Liver (tissue), 9 donors: Measurements from ENCODE around the gene FGD5. TPM values are rescaled to one million over a fixed set of nuclear protein-coding genes. Genes with fewer than 3 reads are reported as not detected.

Source experiments
- DNase-seq: peaks from one replicate; pipeline ENCODE4 v3.0.0-alpha.2; 2017; ENCODE audit warnings: low spot score
- H3K27ac ChIP-seq, 2 donors: one replicate each; pipeline ENCODE4 v1.7.0; 2013; ENCODE audit warnings: inconsistent platforms in 2 of 2, low read length in 2 of 2, control low read depth in 1 of 2, low read depth in 1 of 2, mild to moderate bottlenecking in 1 of 2
- H3K27me3 ChIP-seq, 4 donors: one replicate each; pipeline versions ENCODE4 v1.6.1 to v1.7.0; 2013; ENCODE audit warnings: low read length in 3 of 4, inconsistent platforms in 1 of 4, mild to moderate bottlenecking in 1 of 4, moderate library complexity in 1 of 4; ENCODE audit not compliant: control insufficient read depth in 4 of 4, insufficient read depth in 4 of 4
- H3K36me3 ChIP-seq, 4 donors: one replicate each; pipeline versions ENCODE4 v1.6.1 to v1.7.0; 2013; ENCODE audit warnings: low read length in 3 of 4, mild to moderate bottlenecking in 3 of 4, low read depth in 1 of 4, moderate library complexity in 1 of 4; ENCODE audit not compliant: control insufficient read depth in 4 of 4, insufficient read depth in 3 of 4
- H3K4me1 ChIP-seq, 4 donors: one replicate each; pipeline versions ENCODE4 v1.6.1 to v1.7.0; 2013; ENCODE audit warnings: low read length in 3 of 4, mild to moderate bottlenecking in 3 of 4, moderate library complexity in 1 of 4; ENCODE audit not compliant: control insufficient read depth in 4 of 4, insufficient read depth in 4 of 4
- H3K4me3 ChIP-seq, 3 donors: one replicate each; pipeline versions ENCODE4 v1.6.1 to v1.7.0; 2013; ENCODE audit warnings: low read length in 3 of 3, control low read depth in 1 of 3, low read depth in 1 of 3, mild to moderate bottlenecking in 1 of 3
- H3K9ac ChIP-seq, 2 donors: one replicate each; pipeline ENCODE4 v1.7.0; 2013; ENCODE audit warnings: low read length in 2 of 2, mild to moderate bottlenecking in 2 of 2, moderate library complexity in 2 of 2, control low read depth in 1 of 2, low read depth in 1 of 2
- H3K9me3 ChIP-seq, 4 donors: one replicate each; pipeline versions ENCODE4 v1.6.1 to v1.7.0; 2013; ENCODE audit warnings: low read length in 3 of 4; ENCODE audit not compliant: control insufficient read depth in 4 of 4
- EGR1 ChIP-seq, 2 donors: IDR thresholded peaks; 2 replicates each; pipeline ENCODE4 v1.6.1; 2016 to 2018; ENCODE audit warnings: antibody characterized with exemption in 2 of 2, low read depth in 2 of 2
- FOXA1 ChIP-seq: IDR thresholded peaks from 2 replicates; pipeline ENCODE4 v1.6.1; 2016; ENCODE audit warnings: antibody characterized with exemption
- FOXA2 ChIP-seq: IDR thresholded peaks from 2 replicates; pipeline ENCODE4 v1.6.1; 2016; ENCODE audit warnings: antibody characterized with exemption
- GABPA ChIP-seq, 2 donors: IDR thresholded peaks in 1 of 2; conservative IDR thresholded peaks in 1 of 2; 2 replicates each; pipeline ENCODE4 v1.6.1; 2016; ENCODE audit warnings: antibody characterized with exemption in 2 of 2, mild to moderate bottlenecking in 1 of 2, moderate library complexity in 1 of 2
- HNF4A ChIP-seq, 2 donors: conservative IDR thresholded peaks; 2 replicates each; pipeline ENCODE4 v1.6.1; 2016; ENCODE audit warnings: antibody characterized with exemption in 2 of 2, mild to moderate bottlenecking in 2 of 2
- HNF4G ChIP-seq: IDR thresholded peaks from 2 replicates; pipeline ENCODE4 v1.6.1; 2016; ENCODE audit warnings: antibody characterized with exemption
- JUND ChIP-seq, 2 donors: IDR thresholded peaks; 2 replicates each; pipeline ENCODE4 v1.6.1; 2016; ENCODE audit warnings: antibody characterized with exemption in 2 of 2
- NR2F2 ChIP-seq: IDR thresholded peaks from 2 replicates; pipeline ENCODE4 v1.6.1; 2016; ENCODE audit warnings: antibody characterized with exemption
- RAD21 ChIP-seq, 2 donors: IDR thresholded peaks; 2 replicates each; pipeline ENCODE4 v1.6.1; 2016; ENCODE audit warnings: antibody characterized with exemption in 2 of 2, mild to moderate bottlenecking in 2 of 2
- RXRA ChIP-seq, 2 donors: IDR thresholded peaks; 2 replicates each; pipeline ENCODE4 v1.6.1; 2017 to 2018; ENCODE audit warnings: antibody characterized with exemption in 2 of 2, mild to moderate bottlenecking in 1 of 2
- SP1 ChIP-seq: IDR thresholded peaks from 2 replicates; pipeline ENCODE4 v1.6.1; 2018; ENCODE audit warnings: antibody characterized with exemption, mild to moderate bottlenecking
- TAF1 ChIP-seq: conservative IDR thresholded peaks from 2 replicates; pipeline ENCODE4 v1.6.1; 2016; ENCODE audit warnings: antibody characterized with exemption, mild to moderate bottlenecking
- YY1 ChIP-seq: IDR thresholded peaks from 2 replicates; pipeline ENCODE4 v1.6.1; 2016; ENCODE audit warnings: antibody characterized with exemption, mild to moderate bottlenecking
- WGBS: extraction: QIAGEN DNeasy Blood & Tissue Kit; methylation state at CpG from one replicate; pipeline ENCODE4 v1.1.7; 2013; 5-methylcytosine and 5-hydroxymethylcytosine counted together
- polyA plus RNA-seq, 2 donors: library from polyadenylated mRNA; stranded (reverse) in 1 of 2; unstranded in 1 of 2; fragments of 200-250 nt in 1 of 2; fragments of >200 nt in 1 of 2; fragmentation: Nextera tagmentation in 1 of 2; extraction: Ambion mirVana in 1 of 2; gene quantifications; one replicate each; pipeline versions ENCODE4 v1.2.1 to v1.2.3, GENCODE V29; 2013 to 2015
- total RNA-seq, 2 donors: library from RNA; depleted of rRNA; stranded (reverse); fragments of >200 nt; gene quantifications; one replicate each; pipeline ENCODE4 v1.2.3, GENCODE V29; 2014
- TF ChIP-seq, protein P1 (sequence below): IDR thresholded peaks from 2 replicates; pipeline ENCODE4 v1.6.1; 2016; ENCODE audit warnings: antibody characterized with exemption
- TF ChIP-seq, protein P2 (sequence below): fragments of 150-350 bp; IDR thresholded peaks from 2 replicates; pipeline ENCODE4 v1.5.1; 2017; ENCODE audit warnings: improper control_type of control experiment, low read depth, low read length; ENCODE audit not compliant: missing input control
- TF ChIP-seq, protein P3 (sequence below): IDR thresholded peaks from 2 replicates; pipeline ENCODE4 v1.6.1; 2016; ENCODE audit warnings: antibody characterized with exemption
- TF ChIP-seq, protein P4 (sequence below): IDR thresholded peaks from 2 replicates; pipeline ENCODE4 v1.6.1; 2016; ENCODE audit warnings: antibody characterized with exemption
- TF ChIP-seq, protein P5 (sequence below): IDR thresholded peaks from 2 replicates; pipeline ENCODE4 v1.6.1; 2016; ENCODE audit warnings: antibody characterized with exemption, mild to moderate bottlenecking
- donor health status: healthy.
- donor health status: healthy.
- donor health status: healthy.
- donor health status: healthy.
- donor health status: healthy.

FGD5 gene
- total and polyA plus RNA-seq, 4 donors: 2.0 to 6.3 (median 3.1) TPM

DNA sequence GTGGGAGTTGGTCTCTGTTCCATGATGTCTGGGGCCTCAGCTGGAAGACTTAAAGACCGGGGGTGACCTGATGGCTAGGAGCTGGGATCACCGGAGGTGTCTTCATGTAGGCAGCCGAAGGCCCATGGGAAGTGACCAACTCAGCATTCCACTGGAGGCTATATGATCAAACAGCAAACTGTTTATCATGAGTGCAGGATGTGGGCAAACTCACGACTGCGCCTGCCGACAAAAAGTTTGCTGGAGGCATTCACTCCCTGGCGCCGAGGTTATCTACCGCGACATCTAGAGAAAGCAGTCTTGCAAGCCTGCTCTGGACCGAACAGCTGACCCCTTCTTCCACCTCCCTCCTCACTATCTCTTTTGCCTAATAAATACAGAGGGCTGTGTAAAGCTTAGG lies 65.9 kb downstream of the FGD5 start:
- no peak overlapping the region for H3K27ac ChIP-seq

DNA sequence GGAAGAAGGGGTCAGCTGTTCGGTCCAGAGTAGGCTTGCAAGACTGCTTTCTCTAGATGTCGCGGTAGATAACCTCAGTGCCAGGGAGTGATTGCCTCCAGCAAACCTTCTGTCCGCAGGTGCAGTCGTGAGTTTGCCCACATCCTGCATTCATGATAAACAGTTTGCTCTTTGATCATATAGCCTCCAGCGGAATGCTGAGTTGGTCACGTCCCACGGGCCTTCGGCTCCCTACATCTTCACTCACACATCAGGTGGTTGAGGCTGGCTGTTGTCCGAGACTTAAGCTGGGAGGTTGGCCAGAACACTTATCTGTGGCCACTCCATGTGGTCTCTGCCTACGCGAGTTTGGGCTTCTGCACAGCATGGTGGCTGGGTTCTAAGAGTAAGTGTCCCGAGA lies 66.5 kb downstream of the FGD5 start:
- Histone ChIP-seq H3K9ac (no peak overlapping the region), H3K9me3 (no peaks in the 10 kb centered on the region), H3K4me1 (no peaks in the 10 kb centered on the region), H3K27ac (no peak overlapping the region), H3K4me3 (no peak overlapping the region), H3K36me3 (no peaks in the 10 kb centered on the region), H3K27me3 (no peaks in the 10 kb centered on the region)
- WGBS: 85% methylated on average over 13 of the region's 13 CpGs
- no peak for DNase-seq
- TF ChIP-seq JUND (IDR thresholded peaks at IDR 0.05): no peak
- TF ChIP-seq, protein P1, sequence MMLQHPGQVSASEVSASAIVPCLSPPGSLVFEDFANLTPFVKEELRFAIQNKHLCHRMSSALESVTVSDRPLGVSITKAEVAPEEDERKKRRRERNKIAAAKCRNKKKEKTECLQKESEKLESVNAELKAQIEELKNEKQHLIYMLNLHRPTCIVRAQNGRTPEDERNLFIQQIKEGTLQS: no peak
- TF ChIP-seq, protein P2, sequence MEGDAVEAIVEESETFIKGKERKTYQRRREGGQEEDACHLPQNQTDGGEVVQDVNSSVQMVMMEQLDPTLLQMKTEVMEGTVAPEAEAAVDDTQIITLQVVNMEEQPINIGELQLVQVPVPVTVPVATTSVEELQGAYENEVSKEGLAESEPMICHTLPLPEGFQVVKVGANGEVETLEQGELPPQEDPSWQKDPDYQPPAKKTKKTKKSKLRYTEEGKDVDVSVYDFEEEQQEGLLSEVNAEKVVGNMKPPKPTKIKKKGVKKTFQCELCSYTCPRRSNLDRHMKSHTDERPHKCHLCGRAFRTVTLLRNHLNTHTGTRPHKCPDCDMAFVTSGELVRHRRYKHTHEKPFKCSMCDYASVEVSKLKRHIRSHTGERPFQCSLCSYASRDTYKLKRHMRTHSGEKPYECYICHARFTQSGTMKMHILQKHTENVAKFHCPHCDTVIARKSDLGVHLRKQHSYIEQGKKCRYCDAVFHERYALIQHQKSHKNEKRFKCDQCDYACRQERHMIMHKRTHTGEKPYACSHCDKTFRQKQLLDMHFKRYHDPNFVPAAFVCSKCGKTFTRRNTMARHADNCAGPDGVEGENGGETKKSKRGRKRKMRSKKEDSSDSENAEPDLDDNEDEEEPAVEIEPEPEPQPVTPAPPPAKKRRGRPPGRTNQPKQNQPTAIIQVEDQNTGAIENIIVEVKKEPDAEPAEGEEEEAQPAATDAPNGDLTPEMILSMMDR: no peak
- TF ChIP-seq FOXA1: no peak
- TF ChIP-seq YY1: no peak
- TF ChIP-seq GABPA (IDR thresholded peaks at IDR 0.05 in 1 of 2, conservative IDR thresholded peaks at IDR 0.05 in 1 of 2): no peak
- TF ChIP-seq HNF4G: no peak
- no peak for TF ChIP-seq EGR1 (IDR thresholded peaks at IDR 0.05; ENCODE audit: low read depth in 2 of 2)
- no peak for TF ChIP-seq SP1
- no peak for TF ChIP-seq HNF4A (conservative IDR thresholded peaks at IDR 0.05)
- TF ChIP-seq RAD21 (IDR thresholded peaks at IDR 0.05): no peak

More for the DNA sequence above, 65.9 kb downstream of the FGD5 start:
- no peaks in the 10 kb centered on the region for H3K36me3 ChIP-seq
- H3K4me3 ChIP-seq: no peak overlapping the region
- TF ChIP-seq, protein P2: no peak
- no peak for TF ChIP-seq HNF4A (conservative IDR thresholded peaks at IDR 0.05)
- no peak for TF ChIP-seq RAD21 (IDR thresholded peaks at IDR 0.05)
- no peak for TF ChIP-seq NR2F2
- TF ChIP-seq YY1: no peak
- TF ChIP-seq FOXA2: no peak
- no peak for TF ChIP-seq SP1
- TF ChIP-seq RXRA (IDR thresholded peaks at IDR 0.05): no peak
- TF ChIP-seq HNF4G: no peak
- TF ChIP-seq, protein P1: no peak
- TF ChIP-seq, protein P3, sequence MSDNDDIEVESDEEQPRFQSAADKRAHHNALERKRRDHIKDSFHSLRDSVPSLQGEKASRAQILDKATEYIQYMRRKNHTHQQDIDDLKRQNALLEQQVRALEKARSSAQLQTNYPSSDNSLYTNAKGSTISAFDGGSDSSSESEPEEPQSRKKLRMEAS: no peak
- TF ChIP-seq, protein P4, sequence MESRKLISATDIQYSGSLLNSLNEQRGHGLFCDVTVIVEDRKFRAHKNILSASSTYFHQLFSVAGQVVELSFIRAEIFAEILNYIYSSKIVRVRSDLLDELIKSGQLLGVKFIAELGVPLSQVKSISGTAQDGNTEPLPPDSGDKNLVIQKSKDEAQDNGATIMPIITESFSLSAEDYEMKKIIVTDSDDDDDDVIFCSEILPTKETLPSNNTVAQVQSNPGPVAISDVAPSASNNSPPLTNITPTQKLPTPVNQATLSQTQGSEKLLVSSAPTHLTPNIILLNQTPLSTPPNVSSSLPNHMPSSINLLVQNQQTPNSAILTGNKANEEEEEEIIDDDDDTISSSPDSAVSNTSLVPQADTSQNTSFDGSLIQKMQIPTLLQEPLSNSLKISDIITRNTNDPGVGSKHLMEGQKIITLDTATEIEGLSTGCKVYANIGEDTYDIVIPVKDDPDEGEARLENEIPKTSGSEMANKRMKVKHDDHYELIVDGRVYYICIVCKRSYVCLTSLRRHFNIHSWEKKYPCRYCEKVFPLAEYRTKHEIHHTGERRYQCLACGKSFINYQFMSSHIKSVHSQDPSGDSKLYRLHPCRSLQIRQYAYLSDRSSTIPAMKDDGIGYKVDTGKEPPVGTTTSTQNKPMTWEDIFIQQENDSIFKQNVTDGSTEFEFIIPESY: no peak
- TF ChIP-seq FOXA1: no peak
- no peak for TF ChIP-seq GABPA (IDR thresholded peaks at IDR 0.05 in 1 of 2, conservative IDR thresholded peaks at IDR 0.05 in 1 of 2)
- no peak for TF ChIP-seq EGR1 (IDR thresholded peaks at IDR 0.05; ENCODE audit: low read depth in 2 of 2)
- TF ChIP-seq TAF1: no peak
- TF ChIP-seq, protein P5, sequence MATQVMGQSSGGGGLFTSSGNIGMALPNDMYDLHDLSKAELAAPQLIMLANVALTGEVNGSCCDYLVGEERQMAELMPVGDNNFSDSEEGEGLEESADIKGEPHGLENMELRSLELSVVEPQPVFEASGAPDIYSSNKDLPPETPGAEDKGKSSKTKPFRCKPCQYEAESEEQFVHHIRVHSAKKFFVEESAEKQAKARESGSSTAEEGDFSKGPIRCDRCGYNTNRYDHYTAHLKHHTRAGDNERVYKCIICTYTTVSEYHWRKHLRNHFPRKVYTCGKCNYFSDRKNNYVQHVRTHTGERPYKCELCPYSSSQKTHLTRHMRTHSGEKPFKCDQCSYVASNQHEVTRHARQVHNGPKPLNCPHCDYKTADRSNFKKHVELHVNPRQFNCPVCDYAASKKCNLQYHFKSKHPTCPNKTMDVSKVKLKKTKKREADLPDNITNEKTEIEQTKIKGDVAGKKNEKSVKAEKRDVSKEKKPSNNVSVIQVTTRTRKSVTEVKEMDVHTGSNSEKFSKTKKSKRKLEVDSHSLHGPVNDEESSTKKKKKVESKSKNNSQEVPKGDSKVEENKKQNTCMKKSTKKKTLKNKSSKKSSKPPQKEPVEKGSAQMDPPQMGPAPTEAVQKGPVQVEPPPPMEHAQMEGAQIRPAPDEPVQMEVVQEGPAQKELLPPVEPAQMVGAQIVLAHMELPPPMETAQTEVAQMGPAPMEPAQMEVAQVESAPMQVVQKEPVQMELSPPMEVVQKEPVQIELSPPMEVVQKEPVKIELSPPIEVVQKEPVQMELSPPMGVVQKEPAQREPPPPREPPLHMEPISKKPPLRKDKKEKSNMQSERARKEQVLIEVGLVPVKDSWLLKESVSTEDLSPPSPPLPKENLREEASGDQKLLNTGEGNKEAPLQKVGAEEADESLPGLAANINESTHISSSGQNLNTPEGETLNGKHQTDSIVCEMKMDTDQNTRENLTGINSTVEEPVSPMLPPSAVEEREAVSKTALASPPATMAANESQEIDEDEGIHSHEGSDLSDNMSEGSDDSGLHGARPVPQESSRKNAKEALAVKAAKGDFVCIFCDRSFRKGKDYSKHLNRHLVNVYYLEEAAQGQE: no peak
- no peak for TF ChIP-seq JUND (IDR thresholded peaks at IDR 0.05)
- H3K9me3 ChIP-seq: no peaks in the 10 kb centered on the region
- no peaks in the 10 kb centered on the region for H3K4me1 ChIP-seq
- WGBS: 80% methylated on average over 11 of the region's 11 CpGs
- DNase-seq: no peak
- H3K27me3 ChIP-seq: no peaks in the 10 kb centered on the region
- H3K9ac ChIP-seq: no peak overlapping the region
